Measurements from ENCODE around the gene SWAP70.

The SWAP70 gene

GRCh38 chr11:9753021-9753420 is 89.1 kb downstream of the SWAP70 start:
- peak; percentile 42 to 88 for DNase-seq (ENCODE audit: low read depth in 2 of 2)
- no peak overlapping the region for H3K4me3 ChIP-seq (replicated peaks in 1 of 2; ENCODE audit: low read depth in 2 of 2, low read length in 2 of 2)
- no peak for TF ChIP-seq CTCF (IDR thresholded peaks at IDR 0.05; ENCODE audit: low read depth, low read length)

GRCh38 chr11:9754010-9754471 is 90.2 kb downstream of the SWAP70 start:
- DNase-seq (ENCODE audit: low read depth in 2 of 2), result peak in 1 of 2 donors; percentile 39
- TF ChIP-seq CTCF (IDR thresholded peaks at IDR 0.05; ENCODE audit: low read depth, low read length), result no peak
- H3K4me3 ChIP-seq (replicated peaks in 1 of 2; ENCODE audit: low read depth in 2 of 2, low read length in 2 of 2), result no peak overlapping the region

- no peak for TF ChIP-seq CTCF (IDR thresholded peaks at IDR 0.05; ENCODE audit: low read depth, low read length)
- DNase-seq (ENCODE audit: low read depth in 2 of 2), result peak; percentile 67 to 84
- no peak overlapping the region for H3K4me3 ChIP-seq (replicated peaks in 1 of 2; ENCODE audit: low read depth in 2 of 2, low read length in 2 of 2)
Observed at GRCh38 chr11:9755561-9756185, 91.8 kb downstream of the SWAP70 start.

GRCh38 chr11:9756461-9756860 is 92.6 kb downstream of the SWAP70 start:
- no peak for DNase-seq (ENCODE audit: low read depth in 2 of 2)
- H3K4me3 ChIP-seq (replicated peaks in 1 of 2; ENCODE audit: low read depth in 2 of 2, low read length in 2 of 2), result no peak overlapping the region
- TF ChIP-seq CTCF (IDR thresholded peaks at IDR 0.05; ENCODE audit: low read depth, low read length), result no peak

GRCh38 chr11:9756878-9757277 is 93.0 kb downstream of the SWAP70 start:
- TF ChIP-seq CTCF (IDR thresholded peaks at IDR 0.05; ENCODE audit: low read depth, low read length), result no peak
- no peak overlapping the region for H3K4me3 ChIP-seq (replicated peaks in 1 of 2; ENCODE audit: low read depth in 2 of 2, low read length in 2 of 2)
- DNase-seq (ENCODE audit: low read depth in 2 of 2), result no peak

GRCh38 chr11:9757809-9758636 is 94.1 kb downstream of the SWAP70 start:
- peak overlapping the region; percentile 46 to 51 for H3K4me3 ChIP-seq (replicated peaks in 1 of 2; ENCODE audit: low read depth in 2 of 2, low read length in 2 of 2)
- TF ChIP-seq CTCF (IDR thresholded peaks at IDR 0.05; ENCODE audit: low read depth, low read length), result peak; percentile 12
- DNase-seq (ENCODE audit: low read depth in 2 of 2), result peak; percentile 77 to 79
